SK-N-SH treated with all-trans-retinoic acid at 6 μM for 48 hours (cell line): ENCODE data around the gene DNASE1.

Source experiments
- ATAC-seq: fragments of 200-7000 bp; cut with Tn5 transposase; 3 replicates; pipeline ENCODE4 v1.9.1; 2020; ENCODE audit warnings: mild to moderate bottlenecking, moderate library complexity
- ARNTL ChIP-seq: fragments of 450-650 bp; formaldehyde crosslinking; IDR thresholded peaks from 2 replicates; pipeline ENCODE4 v1.5.0; 2020; ENCODE audit warnings: low read depth, mild to moderate bottlenecking, moderate library complexity, borderline replicate concordance
- BACH2 ChIP-seq: fragments of 250-450 bp; sonication (Bioruptor Pico); IDR thresholded peaks from 2 replicates; pipeline ENCODE4 v1.9.0; 2021; ENCODE audit warnings: mild to moderate bottlenecking, borderline replicate concordance
- ESRRG ChIP-seq: fragments of 250-450 bp; sonication (Bioruptor Pico); IDR thresholded peaks from 2 replicates; pipeline ENCODE4 v1.6.1; 2021; ENCODE audit warnings: mild to moderate bottlenecking
- ISL1 ChIP-seq: fragments of 250-450 bp; sonication (Bioruptor Pico); IDR thresholded peaks from 2 replicates; pipeline ENCODE4 v2.1.2; 2022; ENCODE audit warnings: mild to moderate bottlenecking, moderate library complexity
- OSR1 ChIP-seq: fragments of 250-450 bp; sonication (Bioruptor Pico); IDR thresholded peaks from 2 replicates; pipeline ENCODE4 v1.8.0; 2022; ENCODE audit warnings: moderate library complexity, mild to moderate bottlenecking, inconsistent platforms
- PATZ1 ChIP-seq: fragments of 250-450 bp; sonication (Bioruptor Pico); IDR thresholded peaks from 2 replicates; pipeline ENCODE4 v1.8.0; 2020; ENCODE audit warnings: mild to moderate bottlenecking, moderate library complexity, borderline replicate concordance
- POU6F1 ChIP-seq: fragments of 250-450 bp; sonication (Bioruptor Pico); IDR thresholded peaks from 2 replicates; pipeline ENCODE4 v1.8.0; 2021; ENCODE audit warnings: low read depth, mild to moderate bottlenecking, moderate library complexity, borderline replicate concordance
- PPARA ChIP-seq: fragments of 250-450 bp; sonication (Bioruptor Pico); IDR thresholded peaks from 2 replicates; pipeline ENCODE4 v1.5.0; 2020; ENCODE audit warnings: mild to moderate bottlenecking, borderline replicate concordance
- RARB ChIP-seq: fragments of 250-450 bp; sonication (Bioruptor Pico); IDR thresholded peaks from 2 replicates; pipeline ENCODE4 v1.8.0; 2021; ENCODE audit warnings: mild to moderate bottlenecking, moderate library complexity
- SNAI2 ChIP-seq: fragments of 250-450 bp; sonication (Bioruptor Pico); IDR thresholded peaks from 2 replicates; pipeline ENCODE4 v1.5.0; 2020; ENCODE audit warnings: mild to moderate bottlenecking, moderate library complexity
- TCF4 ChIP-seq: fragments of 250-450 bp; sonication (Bioruptor Pico); IDR thresholded peaks from 2 replicates; pipeline ENCODE4 v1.8.0; 2021; ENCODE audit warnings: mild to moderate bottlenecking, moderate library complexity, borderline replicate concordance
- TOX ChIP-seq: fragments of 250-450 bp; sonication (Bioruptor Pico); IDR thresholded peaks from 2 replicates; pipeline ENCODE4 v1.8.0; 2021; ENCODE audit warnings: mild to moderate bottlenecking, moderate library complexity, borderline replicate concordance
- ZC3H10 ChIP-seq: fragments of 250-450 bp; sonication (Bioruptor Pico); IDR thresholded peaks from 2 replicates; pipeline ENCODE4 v1.5.1; 2021; ENCODE audit warnings: mild to moderate bottlenecking, moderate library complexity
- ZFP3 ChIP-seq: fragments of 250-450 bp; sonication (Bioruptor Pico); IDR thresholded peaks from 2 replicates; pipeline ENCODE4 v1.5.0; 2020; ENCODE audit warnings: mild to moderate bottlenecking, moderate library complexity
- ZFP30 ChIP-seq: fragments of 450-650 bp; formaldehyde crosslinking; IDR thresholded peaks from 2 replicates; pipeline ENCODE4 v1.5.0; 2022; ENCODE audit warnings: mild to moderate bottlenecking, moderate library complexity
- ZNF565 ChIP-seq: fragments of 450-650 bp; formaldehyde crosslinking; conservative IDR thresholded peaks from 2 replicates; pipeline ENCODE4 v1.5.0; 2020; ENCODE audit warnings: low read depth, mild to moderate bottlenecking, moderate library complexity
- ZNF8 ChIP-seq: fragments of 450-650 bp; formaldehyde crosslinking; IDR thresholded peaks from 2 replicates; pipeline ENCODE4 v1.5.0; 2020; ENCODE audit warnings: mild to moderate bottlenecking, moderate library complexity
- TF ChIP-seq, protein P1 (sequence below): fragments of 250-450 bp; sonication (Bioruptor Pico); IDR thresholded peaks from 2 replicates; pipeline ENCODE4 v1.5.1; 2020; ENCODE audit warnings: low read depth, mild to moderate bottlenecking, moderate library complexity
- TF ChIP-seq, protein P2 (sequence below): fragments of 250-450 bp; sonication (Bioruptor Pico); IDR thresholded peaks from 2 replicates; pipeline ENCODE4 v1.5.0; 2020; ENCODE audit warnings: mild to moderate bottlenecking, moderate library complexity
- TF ChIP-seq, protein P3 (sequence below): fragments of 250-450 bp; sonication (Bioruptor Pico); IDR thresholded peaks from 2 replicates; pipeline ENCODE4 v1.5.1; 2021; ENCODE audit warnings: mild to moderate bottlenecking, moderate library complexity

The DNASE1 gene

DNA sequence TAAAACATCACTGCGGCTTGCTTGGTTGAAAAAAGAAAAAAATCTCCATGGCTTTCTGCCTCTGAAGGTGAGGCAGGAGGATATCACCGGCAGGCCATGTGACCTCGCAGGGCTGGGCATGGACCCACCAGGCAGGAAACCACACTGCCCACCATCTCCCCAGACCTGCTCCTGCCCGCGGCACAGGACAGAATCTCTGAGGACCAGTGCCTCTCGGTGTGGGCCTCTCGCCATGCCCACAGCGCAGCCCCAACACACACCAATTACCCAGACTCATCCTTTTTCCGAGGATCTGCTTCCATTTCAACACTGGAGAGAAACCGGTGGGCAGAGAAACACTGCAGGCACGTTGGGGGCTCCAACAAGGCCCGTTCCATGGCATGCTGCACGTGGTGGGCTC is 16.2 kb downstream of the DNASE1 start:
- no peak for ATAC-seq
- TF ChIP-seq POU6F1 (CRISPR knock-in tag) (no peak), BACH2 (CRISPR knock-in tag) (no peak), TOX (CRISPR knock-in tag) (no peak), ZFP3 (CRISPR knock-in tag) (no peak), ESRRG (CRISPR knock-in tag) (no peak), ZNF8 (CRISPR knock-in tag) (no peak), OSR1 (CRISPR knock-in tag) (no peak), ZNF565 (CRISPR knock-in tag) (no peak), TCF4 (no peak), ZFP30 (no peak), RARB (CRISPR knock-in tag) (no peak), ARNTL (no peak), SNAI2 (CRISPR knock-in tag) (no peak)
- TF ChIP-seq, protein P1, sequence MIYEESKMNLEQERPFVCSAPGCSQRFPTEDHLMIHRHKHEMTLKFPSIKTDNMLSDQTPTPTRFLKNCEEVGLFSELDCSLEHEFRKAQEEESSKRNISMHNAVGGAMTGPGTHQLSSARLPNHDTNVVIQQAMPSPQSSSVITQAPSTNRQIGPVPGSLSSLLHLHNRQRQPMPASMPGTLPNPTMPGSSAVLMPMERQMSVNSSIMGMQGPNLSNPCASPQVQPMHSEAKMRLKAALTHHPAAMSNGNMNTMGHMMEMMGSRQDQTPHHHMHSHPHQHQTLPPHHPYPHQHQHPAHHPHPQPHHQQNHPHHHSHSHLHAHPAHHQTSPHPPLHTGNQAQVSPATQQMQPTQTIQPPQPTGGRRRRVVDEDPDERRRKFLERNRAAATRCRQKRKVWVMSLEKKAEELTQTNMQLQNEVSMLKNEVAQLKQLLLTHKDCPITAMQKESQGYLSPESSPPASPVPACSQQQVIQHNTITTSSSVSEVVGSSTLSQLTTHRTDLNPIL (CRISPR knock-in tag) = no peak
- TF ChIP-seq, protein P2, sequence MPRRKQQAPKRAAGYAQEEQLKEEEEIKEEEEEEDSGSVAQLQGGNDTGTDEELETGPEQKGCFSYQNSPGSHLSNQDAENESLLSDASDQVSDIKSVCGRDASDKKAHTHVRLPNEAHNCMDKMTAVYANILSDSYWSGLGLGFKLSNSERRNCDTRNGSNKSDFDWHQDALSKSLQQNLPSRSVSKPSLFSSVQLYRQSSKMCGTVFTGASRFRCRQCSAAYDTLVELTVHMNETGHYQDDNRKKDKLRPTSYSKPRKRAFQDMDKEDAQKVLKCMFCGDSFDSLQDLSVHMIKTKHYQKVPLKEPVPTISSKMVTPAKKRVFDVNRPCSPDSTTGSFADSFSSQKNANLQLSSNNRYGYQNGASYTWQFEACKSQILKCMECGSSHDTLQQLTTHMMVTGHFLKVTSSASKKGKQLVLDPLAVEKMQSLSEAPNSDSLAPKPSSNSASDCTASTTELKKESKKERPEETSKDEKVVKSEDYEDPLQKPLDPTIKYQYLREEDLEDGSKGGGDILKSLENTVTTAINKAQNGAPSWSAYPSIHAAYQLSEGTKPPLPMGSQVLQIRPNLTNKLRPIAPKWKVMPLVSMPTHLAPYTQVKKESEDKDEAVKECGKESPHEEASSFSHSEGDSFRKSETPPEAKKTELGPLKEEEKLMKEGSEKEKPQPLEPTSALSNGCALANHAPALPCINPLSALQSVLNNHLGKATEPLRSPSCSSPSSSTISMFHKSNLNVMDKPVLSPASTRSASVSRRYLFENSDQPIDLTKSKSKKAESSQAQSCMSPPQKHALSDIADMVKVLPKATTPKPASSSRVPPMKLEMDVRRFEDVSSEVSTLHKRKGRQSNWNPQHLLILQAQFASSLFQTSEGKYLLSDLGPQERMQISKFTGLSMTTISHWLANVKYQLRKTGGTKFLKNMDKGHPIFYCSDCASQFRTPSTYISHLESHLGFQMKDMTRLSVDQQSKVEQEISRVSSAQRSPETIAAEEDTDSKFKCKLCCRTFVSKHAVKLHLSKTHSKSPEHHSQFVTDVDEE (CRISPR knock-in tag) = no peak
- TF ChIP-seq, protein P3, sequence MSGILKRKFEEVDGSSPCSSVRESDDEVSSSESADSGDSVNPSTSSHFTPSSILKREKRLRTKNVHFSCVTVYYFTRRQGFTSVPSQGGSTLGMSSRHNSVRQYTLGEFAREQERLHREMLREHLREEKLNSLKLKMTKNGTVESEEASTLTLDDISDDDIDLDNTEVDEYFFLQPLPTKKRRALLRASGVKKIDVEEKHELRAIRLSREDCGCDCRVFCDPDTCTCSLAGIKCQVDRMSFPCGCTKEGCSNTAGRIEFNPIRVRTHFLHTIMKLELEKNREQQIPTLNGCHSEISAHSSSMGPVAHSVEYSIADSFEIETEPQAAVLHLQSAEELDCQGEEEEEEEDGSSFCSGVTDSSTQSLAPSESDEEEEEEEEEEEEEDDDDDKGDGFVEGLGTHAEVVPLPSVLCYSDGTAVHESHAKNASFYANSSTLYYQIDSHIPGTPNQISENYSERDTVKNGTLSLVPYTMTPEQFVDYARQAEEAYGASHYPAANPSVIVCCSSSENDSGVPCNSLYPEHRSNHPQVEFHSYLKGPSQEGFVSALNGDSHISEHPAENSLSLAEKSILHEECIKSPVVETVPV = no peak

- ATAC-seq = no peak
- no peak for TF ChIP-seq ZC3H10 (CRISPR knock-in tag)
- no peak for TF ChIP-seq PPARA (CRISPR knock-in tag)
- TF ChIP-seq ESRRG (CRISPR knock-in tag) = no peak
- no peak for TF ChIP-seq ZNF565 (CRISPR knock-in tag)
- TF ChIP-seq, protein P3 = no peak
- no peak for TF ChIP-seq POU6F1 (CRISPR knock-in tag)
- no peak for TF ChIP-seq BACH2 (CRISPR knock-in tag)
- TF ChIP-seq RARB (CRISPR knock-in tag) = no peak
- no peak for TF ChIP-seq ZNF8 (CRISPR knock-in tag)
- TF ChIP-seq ISL1 (CRISPR knock-in tag) = no peak
- no peak for TF ChIP-seq ZFP3 (CRISPR knock-in tag)
- TF ChIP-seq TOX (CRISPR knock-in tag) = no peak
- TF ChIP-seq PATZ1 (CRISPR knock-in tag) = no peak
Observed at GRCh38 chr16:3671424-3671823, 16.9 kb downstream of the DNASE1 start.
